ENCODE results near the gene NUP50. TPM values are rescaled to one million over a fixed set of nuclear protein-coding genes. Genes with fewer than 3 reads are reported as not detected.

Gene NUP50
- total RNA-seq, 2 experiments from 2014 or later: 180 to 183 TPM

DNA sequence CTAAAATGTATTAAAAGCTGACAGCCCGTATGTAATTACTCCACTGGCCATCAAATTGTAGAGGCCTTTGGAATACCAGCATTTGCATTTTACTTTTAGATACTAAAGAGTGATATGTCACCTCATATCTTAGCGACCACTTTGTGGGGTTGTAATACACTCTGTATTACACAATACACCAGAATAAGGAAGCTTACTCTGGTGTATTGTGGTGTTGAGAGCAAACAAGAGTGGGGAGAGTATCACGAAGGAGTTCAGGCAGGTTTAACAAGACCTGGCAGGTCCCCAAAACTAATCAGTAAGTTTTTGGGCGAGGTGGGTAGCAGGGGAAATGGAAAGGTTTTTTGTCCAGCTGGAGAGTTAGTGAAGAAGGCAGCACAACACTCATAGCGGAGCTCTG, 3.2 kb downstream of the NUP50 start:
- no peak for DNase-seq
- H3K36me3 Mint-ChIP-seq (ENCODE audit: low read depth): peaks cover 58% of the 10 kb centered on the region
- no peaks in the 10 kb centered on the region for H3K27me3 Mint-ChIP-seq
- H3K9me3 Mint-ChIP-seq: no peaks in the 10 kb centered on the region
- CTCF ChIA-PET: no interaction called here
- POLR2A ChIA-PET: no interaction called here
- peaks cover 66% of the 10 kb centered on the region for H3K4me1 Mint-ChIP-seq
- peak overlapping the region; percentile 34 for H3K27ac Mint-ChIP-seq
- H3K4me3 Mint-ChIP-seq: no peak overlapping the region

DNA sequence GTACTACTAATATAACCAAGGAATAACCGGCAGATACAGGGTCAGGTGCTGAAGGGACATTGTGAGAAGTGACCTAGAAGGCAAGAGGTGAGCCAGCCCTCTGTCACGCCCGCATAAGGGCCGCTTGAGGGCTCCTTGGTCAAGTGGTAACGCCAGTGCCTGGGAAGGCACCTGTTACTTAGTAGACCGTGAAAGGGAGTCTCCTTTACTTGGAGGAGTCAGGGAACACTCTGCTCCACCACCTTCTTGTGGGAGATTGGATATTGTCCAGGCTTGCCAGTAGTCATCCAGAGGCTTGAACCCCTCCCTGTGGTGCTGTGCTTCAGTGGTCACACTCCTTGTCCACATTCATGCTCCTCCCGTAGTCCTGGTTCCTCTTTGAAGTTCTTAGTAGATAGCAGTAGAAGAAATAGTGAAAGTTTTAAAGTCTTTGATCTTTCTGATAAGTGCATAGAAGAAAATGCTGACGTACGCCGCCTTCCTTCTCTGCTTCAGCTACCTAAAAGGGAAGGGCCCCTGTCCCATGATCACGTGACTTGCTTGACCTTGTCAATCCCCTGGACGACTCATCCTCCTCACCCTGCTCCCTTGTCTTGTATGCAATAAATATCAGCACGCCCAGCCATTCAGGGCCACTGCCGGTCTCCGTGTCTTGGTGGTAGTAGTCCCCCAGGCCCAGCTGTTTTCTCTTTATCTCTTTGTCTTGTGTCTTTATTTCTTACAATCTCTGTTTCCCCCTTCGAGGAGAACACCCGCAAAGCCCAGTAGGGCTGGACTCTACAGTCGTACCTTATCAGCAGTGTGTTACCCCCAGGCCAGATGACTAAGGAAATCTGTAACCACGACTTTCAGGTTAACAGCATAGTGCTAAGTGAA, 6.1 kb downstream of the NUP50 start:
- ChIA-PET POLR2A (interaction anchor here (0.6 kb wide), 1 partner anchor 1147 kb away, joined by 3 read pairs; no protein-coding TSS in a partner anchor), CTCF (interaction anchor here (0.6 to 1.3 kb wide), 3 partner anchors 13 to 291 kb away, joined by 4 to 7 read pairs (median 5); no protein-coding TSS in a partner anchor)
- Mint-ChIP-seq H3K27me3 (no peaks in the 10 kb centered on the region), H3K9me3 (no peaks in the 10 kb centered on the region), H3K36me3 (ENCODE audit: low read depth) (peaks cover 72% of the 10 kb centered on the region), H3K4me1 (peaks cover 80% of the 10 kb centered on the region), H3K4me3 (peak overlapping the region; percentile 53), H3K27ac (peak overlapping the region; percentile 81)
- peak; percentile 43 for DNase-seq

DNA sequence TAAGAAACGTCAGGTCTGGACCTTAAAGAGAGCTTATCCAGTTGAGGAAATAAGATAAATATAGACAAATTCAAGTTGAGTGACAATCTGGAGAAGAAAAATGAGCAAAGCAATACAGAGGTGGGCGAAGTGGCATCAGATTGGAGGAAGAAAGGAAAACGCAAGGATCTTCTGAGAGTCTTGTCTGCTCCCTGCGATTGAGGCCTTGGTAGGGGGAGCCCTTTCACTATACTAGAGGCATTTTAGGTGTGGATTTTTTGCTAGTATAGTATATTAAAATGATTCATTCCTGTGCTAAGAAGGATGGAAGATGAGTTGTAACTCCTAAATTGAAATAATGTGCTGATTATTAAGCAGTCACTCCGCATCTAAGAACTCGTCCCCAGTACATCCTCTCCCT, 8.1 kb downstream of the NUP50 start:
- no peaks in the 10 kb centered on the region for H3K27me3 Mint-ChIP-seq
- DNase-seq: no peak
- peaks cover 85% of the 10 kb centered on the region for H3K4me1 Mint-ChIP-seq
- no peaks in the 10 kb centered on the region for H3K9me3 Mint-ChIP-seq
- H3K36me3 Mint-ChIP-seq (ENCODE audit: low read depth): peaks cover 81% of the 10 kb centered on the region
- ChIA-PET POLR2A (no interaction called here), CTCF (interaction anchor here (1.0 kb wide), 1 partner anchor 22 kb away, joined by 3 read pairs; no protein-coding TSS in a partner anchor)
- H3K4me3 Mint-ChIP-seq: peak overlapping the region; percentile 6
- peak overlapping the region; percentile 80 for H3K27ac Mint-ChIP-seq

DNA sequence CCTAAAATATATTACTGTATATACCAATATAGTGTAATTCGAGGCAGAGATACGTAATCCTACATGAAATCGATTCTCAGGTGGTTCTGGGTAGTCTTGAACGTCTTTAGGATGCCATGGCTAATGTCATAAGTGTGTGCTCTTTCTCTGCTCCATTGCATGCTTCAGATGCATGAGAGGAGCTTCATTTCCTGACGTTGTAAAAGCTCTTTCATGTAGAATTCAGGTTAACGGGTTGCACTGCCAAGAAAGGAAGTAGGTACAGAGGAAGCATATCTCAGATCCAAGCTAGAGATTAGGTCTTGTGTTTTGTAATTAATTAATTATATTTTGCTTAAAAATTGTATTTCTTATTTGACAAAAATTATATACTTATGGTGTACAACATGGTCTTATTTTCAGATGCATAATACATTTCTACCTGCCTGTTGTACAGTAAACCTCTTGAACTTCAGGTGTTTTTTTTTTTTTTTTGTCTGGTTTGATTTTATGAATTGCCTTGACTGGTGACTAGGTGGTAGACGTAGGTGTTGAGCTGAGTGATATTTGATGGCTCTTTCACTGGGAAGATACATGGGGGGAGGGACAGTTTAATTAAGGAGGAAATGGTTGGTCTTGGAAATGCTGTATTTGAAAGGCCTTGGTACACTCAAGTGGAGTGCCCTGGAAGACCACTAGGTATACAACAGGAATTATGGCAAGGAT, 9.3 kb downstream of the NUP50 start:
- Mint-ChIP-seq H3K4me1 (peaks cover 87% of the 10 kb centered on the region), H3K9me3 (no peaks in the 10 kb centered on the region), H3K27me3 (no peaks in the 10 kb centered on the region), H3K36me3 (ENCODE audit: low read depth) (peaks cover 85% of the 10 kb centered on the region), H3K27ac (peak overlapping the region; percentile 80), H3K4me3 (peak overlapping the region; percentile 45)
- ChIA-PET POLR2A (interaction anchor here (0.6 to 0.9 kb wide), 2 partner anchors 9 to 717 kb away, joined by 3 read pairs; partner anchors contain the start of gene NUP50), CTCF (interaction anchor here (0.6 to 1.1 kb wide), 3 partner anchors 9 to 941 kb away, joined by 3 to 5 read pairs (median 5); partner anchors contain the start of gene NUP50)
- peak; percentile 57 for DNase-seq

DNA sequence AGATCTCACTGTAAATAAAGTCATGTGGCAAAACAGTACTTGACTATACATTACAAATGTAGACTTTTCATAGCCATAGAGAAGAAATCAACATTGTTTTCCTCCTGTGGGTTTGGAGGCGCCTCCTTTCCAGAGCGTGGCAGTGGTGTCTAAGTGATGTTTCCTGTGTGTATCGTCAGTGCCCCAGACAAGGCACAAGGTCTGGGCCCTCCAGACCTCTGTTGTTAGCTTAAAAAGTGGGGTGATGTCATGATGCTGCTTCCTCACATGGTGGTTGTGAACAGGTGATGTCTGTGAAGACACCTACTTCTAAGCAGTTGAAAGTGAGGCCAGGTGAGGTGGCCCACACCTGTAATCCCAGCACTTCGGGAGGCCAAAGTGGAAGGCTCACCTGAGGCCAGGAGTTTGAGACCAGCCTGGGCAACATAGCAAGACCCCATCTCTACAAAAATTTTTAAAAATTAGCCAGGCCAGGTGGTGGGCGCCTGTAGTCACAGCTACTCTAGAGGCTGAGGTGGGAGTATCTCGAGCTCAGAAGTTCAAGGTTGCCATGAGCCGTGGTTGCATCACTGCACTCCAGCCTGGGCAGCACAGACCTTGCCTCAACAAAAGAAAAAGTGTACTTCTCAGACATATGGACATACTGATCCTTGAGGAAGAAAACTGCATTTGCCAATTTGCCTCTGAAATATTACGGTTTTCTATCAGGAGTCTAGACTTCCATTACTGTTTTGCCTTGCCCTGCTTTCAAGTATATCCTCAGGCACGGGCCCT, 15.7 kb downstream of the NUP50 start:
- peaks cover 90% of the 10 kb centered on the region for H3K36me3 Mint-ChIP-seq (ENCODE audit: low read depth)
- DNase-seq: peak; percentile 41
- no peaks in the 10 kb centered on the region for H3K27me3 Mint-ChIP-seq
- H3K27ac Mint-ChIP-seq: peak overlapping the region; percentile 82
- ChIA-PET CTCF (no interaction called here), POLR2A (no interaction called here)
- H3K4me1 Mint-ChIP-seq: peaks cover 65% of the 10 kb centered on the region
- H3K4me3 Mint-ChIP-seq: no peak overlapping the region
- no peaks in the 10 kb centered on the region for H3K9me3 Mint-ChIP-seq

DNA sequence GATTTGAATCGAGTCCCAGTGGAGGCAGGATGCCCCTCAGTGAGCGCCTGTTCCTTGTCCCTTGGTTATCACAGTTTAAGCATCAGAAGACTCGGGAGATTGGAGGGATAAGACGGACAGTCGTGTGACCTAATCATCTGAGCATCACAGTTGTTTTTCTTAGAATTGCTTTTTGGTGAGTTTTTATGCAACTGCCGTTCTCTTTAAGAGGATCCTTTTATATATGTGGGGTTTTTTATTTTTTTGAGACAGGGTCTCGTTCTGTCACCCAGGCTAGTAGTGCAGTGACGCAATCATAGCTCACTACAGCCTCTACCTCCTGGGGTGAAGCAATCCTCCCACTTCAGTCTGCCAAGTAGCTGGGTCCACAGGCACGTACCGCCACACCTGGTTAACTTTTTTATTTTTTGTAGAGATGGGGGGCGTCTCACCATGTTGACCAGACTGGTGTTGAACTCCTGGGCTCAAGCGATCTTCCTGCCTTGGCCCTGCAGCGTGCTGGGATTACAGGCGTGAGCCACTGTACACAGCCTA, 16.5 kb downstream of the NUP50 start:
- no peak overlapping the region for H3K4me3 Mint-ChIP-seq
- H3K36me3 Mint-ChIP-seq (ENCODE audit: low read depth): peaks cover 90% of the 10 kb centered on the region
- DNase-seq: no peak
- H3K27me3 Mint-ChIP-seq: no peaks in the 10 kb centered on the region
- H3K4me1 Mint-ChIP-seq: peaks cover 63% of the 10 kb centered on the region
- H3K27ac Mint-ChIP-seq: no peak overlapping the region
- ChIA-PET CTCF (no interaction called here), POLR2A (no interaction called here)
- H3K9me3 Mint-ChIP-seq: no peaks in the 10 kb centered on the region

DNA sequence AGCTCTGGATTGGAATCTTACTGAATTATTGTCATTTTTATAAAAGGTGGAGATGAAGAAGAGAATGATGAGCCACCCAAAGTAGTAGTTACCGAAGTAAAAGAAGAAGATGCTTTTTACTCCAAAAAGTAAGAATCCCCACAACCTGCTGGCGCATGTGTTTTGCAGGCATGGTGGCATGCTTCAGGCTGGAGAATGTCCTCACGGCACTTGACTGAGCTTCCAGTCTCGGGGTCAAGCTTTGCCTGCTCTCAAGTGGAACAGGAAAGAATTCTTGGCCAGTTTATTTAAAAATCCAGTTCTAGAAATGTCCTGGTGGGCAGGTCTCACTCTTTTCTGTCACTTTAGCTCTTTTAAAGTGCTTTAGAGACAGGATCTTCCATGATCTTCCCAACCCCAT, 17.5 kb downstream of the NUP50 start:
- H3K36me3 Mint-ChIP-seq (ENCODE audit: low read depth): peaks cover 89% of the 10 kb centered on the region
- no peak overlapping the region for H3K27ac Mint-ChIP-seq
- H3K9me3 Mint-ChIP-seq: no peaks in the 10 kb centered on the region
- no peak for DNase-seq
- ChIA-PET CTCF (no interaction called here), POLR2A (no interaction called here)
- no peak overlapping the region for H3K4me3 Mint-ChIP-seq
- H3K27me3 Mint-ChIP-seq: no peaks in the 10 kb centered on the region
- peaks cover 60% of the 10 kb centered on the region for H3K4me1 Mint-ChIP-seq

DNA sequence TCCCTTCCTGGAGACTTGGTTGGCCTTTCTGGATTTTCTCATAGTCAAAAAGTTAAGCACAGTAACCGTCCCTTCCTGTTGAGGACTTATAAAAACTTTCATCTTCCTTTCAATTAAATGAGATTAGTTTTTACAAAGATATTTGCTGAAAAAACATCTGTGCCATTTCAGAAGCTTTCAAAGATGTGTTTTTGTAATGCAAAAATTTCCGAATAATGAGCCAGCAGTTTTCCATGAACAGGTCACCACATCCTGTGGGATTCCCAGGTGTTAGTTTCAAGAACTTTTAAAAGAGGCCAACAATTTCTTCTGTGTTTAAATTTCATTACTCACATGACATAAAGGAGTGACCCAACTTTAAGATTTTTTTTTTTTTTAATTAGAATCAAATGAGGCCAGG, 18.0 kb downstream of the NUP50 start:
- ChIA-PET POLR2A (no interaction called here), CTCF (no interaction called here)
- H3K4me1 Mint-ChIP-seq: peaks cover 57% of the 10 kb centered on the region
- no peak overlapping the region for H3K4me3 Mint-ChIP-seq
- no peaks in the 10 kb centered on the region for H3K9me3 Mint-ChIP-seq
- DNase-seq: no peak
- H3K36me3 Mint-ChIP-seq (ENCODE audit: low read depth): peaks cover 85% of the 10 kb centered on the region
- no peak overlapping the region for H3K27ac Mint-ChIP-seq
- no peaks in the 10 kb centered on the region for H3K27me3 Mint-ChIP-seq

DNA sequence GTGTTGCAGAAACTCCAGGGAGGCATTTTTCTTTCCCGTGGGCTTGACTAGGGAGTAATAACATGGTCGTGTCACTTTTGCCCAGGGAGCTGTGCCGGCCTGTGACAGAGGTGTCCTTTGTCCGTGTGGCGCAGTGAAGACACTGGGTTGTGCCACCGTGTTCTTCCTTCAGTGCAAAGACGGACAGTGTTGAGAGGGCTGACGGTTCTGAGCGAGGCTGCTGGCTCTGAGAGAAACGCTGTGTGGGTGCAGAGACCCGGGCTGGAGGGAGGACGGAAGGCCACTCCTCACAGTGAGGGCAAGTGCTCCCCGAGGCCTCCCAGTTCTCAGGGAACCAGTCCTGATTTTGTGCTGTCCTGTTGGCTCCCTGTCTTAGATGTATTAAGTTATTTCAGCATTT, 20.2 kb downstream of the NUP50 start:
- ChIA-PET CTCF (interaction anchor here (1.2 kb wide), 1 partner anchor 19 kb away, joined by 3 read pairs; no protein-coding TSS in a partner anchor), POLR2A (no interaction called here)
- no peak overlapping the region for H3K4me3 Mint-ChIP-seq
- H3K36me3 Mint-ChIP-seq (ENCODE audit: low read depth): peaks cover 81% of the 10 kb centered on the region
- no peak for DNase-seq
- H3K27me3 Mint-ChIP-seq: no peaks in the 10 kb centered on the region
- no peak overlapping the region for H3K27ac Mint-ChIP-seq
- peaks cover 38% of the 10 kb centered on the region for H3K4me1 Mint-ChIP-seq
- no peaks in the 10 kb centered on the region for H3K9me3 Mint-ChIP-seq

DNA sequence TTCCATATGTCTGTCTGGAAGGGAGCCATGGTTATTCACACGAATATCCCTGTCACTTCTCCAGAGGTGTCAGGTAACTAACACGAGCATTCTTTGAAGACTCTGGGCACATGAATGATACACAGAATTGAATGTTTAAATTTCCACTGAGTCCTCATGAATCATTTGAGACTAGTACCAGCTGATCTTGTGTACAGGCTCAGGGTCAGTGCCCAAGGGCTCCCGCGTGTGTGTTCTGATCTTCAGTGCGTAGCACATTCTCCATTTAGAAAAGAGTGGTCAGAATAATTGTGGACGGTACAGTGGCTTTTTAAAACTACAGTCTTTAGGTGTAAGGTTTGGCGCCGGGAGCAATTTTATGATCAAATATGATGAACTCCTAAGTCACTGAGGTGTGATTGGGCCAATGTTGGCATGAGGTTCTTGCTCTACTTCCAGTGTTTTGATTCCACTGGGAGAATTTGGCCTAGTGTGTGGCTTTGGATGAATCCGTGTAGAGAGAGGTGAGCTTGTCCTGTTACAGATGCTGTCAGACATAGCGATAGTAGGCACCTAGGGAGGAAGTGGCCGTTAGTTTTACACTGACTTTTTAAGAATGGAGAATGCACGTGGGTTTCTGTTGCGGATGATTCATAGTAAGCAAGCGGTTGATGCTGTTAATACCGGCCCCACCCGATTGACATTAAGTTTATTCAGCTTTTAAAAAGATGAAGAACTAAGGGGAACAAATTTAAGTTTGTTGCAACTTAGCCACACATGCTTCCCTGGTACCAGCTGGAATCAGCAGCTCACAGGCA, 22.2 kb downstream of the NUP50 start:
- Mint-ChIP-seq H3K27me3 (no peaks in the 10 kb centered on the region), H3K4me3 (no peak overlapping the region), H3K36me3 (ENCODE audit: low read depth) (peaks cover 64% of the 10 kb centered on the region), H3K9me3 (no peaks in the 10 kb centered on the region), H3K27ac (no peak overlapping the region), H3K4me1 (peaks cover 25% of the 10 kb centered on the region)
- DNase-seq: no peak
- ChIA-PET CTCF (interaction anchor here (0.8 to 1.7 kb wide), 2 partner anchors 15 to 23 kb away, joined by 3 to 4 read pairs; no protein-coding TSS in a partner anchor), POLR2A (no interaction called here)

DNA sequence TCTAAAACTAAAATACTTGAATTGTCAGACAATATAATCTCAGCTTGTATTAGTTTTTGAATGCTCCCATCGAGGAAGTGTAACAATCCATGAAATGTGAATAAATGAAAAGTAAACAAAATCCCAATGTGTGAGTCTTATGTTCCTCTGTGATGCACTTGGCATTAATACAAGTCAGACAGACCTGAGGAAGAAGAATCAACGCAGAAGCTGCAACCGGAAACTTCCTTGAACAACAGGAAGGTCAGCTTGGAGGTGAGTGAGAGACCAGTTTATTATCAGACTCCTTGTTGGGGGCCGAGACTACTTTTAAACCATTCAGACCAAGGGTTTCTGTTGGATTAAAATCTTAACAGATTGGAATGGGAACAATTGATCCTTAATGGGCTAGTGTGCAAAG, 24.2 kb downstream of the NUP50 start:
- no peak for DNase-seq
- Mint-ChIP-seq H3K4me1 (peaks cover 16% of the 10 kb centered on the region), H3K27me3 (no peaks in the 10 kb centered on the region), H3K27ac (no peak overlapping the region), H3K4me3 (no peak overlapping the region), H3K36me3 (ENCODE audit: low read depth) (peaks cover 49% of the 10 kb centered on the region), H3K9me3 (no peaks in the 10 kb centered on the region)
- ChIA-PET POLR2A (no interaction called here), CTCF (no interaction called here)

DNA sequence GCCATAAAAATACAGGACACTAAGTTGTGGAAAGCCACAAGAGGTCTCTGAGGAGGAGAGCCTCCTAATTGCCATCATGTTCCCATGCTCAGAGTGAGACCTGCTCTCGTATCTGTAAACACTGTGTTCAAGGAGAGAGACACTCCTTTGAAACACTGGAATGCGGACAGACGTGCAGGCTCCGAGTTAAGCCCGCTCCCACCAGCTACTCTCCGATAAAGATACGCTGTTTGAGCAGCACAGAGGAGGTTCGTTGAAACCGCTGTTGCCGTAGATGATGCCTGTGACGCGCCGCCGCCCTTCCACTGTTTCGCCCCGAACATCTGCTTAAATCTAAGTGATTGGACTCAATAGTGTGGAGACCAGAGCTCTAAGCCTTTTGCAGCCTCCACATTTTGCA, 25.1 kb downstream of the NUP50 start:
- Mint-ChIP-seq H3K27ac (no peak overlapping the region), H3K27me3 (no peaks in the 10 kb centered on the region), H3K4me1 (peaks cover 16% of the 10 kb centered on the region), H3K4me3 (no peak overlapping the region), H3K36me3 (ENCODE audit: low read depth) (peaks cover 40% of the 10 kb centered on the region), H3K9me3 (no peaks in the 10 kb centered on the region)
- no peak for DNase-seq
- POLR2A ChIA-PET: no interaction called here
- CTCF ChIA-PET: no interaction called here
